Measurements from ENCODE around the gene TAF1. TPM values are rescaled to one million over a fixed set of nuclear protein-coding genes. Genes with fewer than 3 reads are reported as not detected.

The TAF1 gene
- total and polyA plus RNA-seq, 2 of the 13 experiments (the other 11 are each of a cell fraction or from before 2014, with no cell fraction given), result 8.1 to 17.7 TPM

DNA sequence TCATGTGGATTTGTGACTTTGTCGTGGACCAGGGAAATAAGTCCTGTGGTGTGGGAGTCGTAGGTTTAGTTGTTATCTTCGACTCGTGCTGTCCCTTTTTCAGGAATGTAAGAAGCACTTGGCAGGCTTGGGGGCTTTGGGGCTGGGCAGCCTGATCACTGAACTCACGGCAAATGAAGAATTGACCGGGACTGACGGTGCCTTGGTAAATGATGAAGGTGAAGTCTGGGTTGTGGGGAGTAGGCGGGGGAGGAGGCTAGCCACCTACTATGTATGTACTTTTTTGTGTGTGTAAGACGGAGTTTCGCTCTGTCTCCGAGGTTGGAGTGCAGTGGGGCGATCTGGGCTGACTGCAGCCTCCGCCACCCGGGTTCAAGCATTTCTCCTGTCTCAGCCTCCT, 1.2 kb downstream of the TAF1 start:
- in situ Hi-C loops (cut with HindIII; ENCODE audit: extremely low pct_ligation_motif_present, low pct_unique_long_range_greater_than_20kb), result no loop called here
- FAIRE-seq (no peak), DNase-seq (ENCODE audit: low spot score) (no peak), ATAC-seq (no peak)
- intact Hi-C loops (cut with micrococcal nuclease; ENCODE audit: unreplicated experiment), result loop anchor here (2.0 kb wide), 1 partner anchor 25 kb away; no protein-coding TSS in a partner anchor
- peaks cover 0 to 8% of the 10 kb centered on the region in 2 experiments; a peak in 1 of 5 replicates for H3K36me3 ChIP-seq (replicated peaks in 1 of 2; ENCODE audit: control insufficient read depth in 1 of 2, insufficient read depth in 2 of 2, low read length in 2 of 2)
- peak overlapping the region; percentile 87 for H3K9ac ChIP-seq (ENCODE audit: insufficient read depth, low read depth, low read length)
- H3K27ac ChIP-seq (ENCODE audit: extremely low read length, insufficient read depth, low read length), result peak overlapping the region; percentile 92
- no peaks in the 10 kb centered on the region for H3K9me3 ChIP-seq (ENCODE audit: low read length)
- H2AFZ ChIP-seq (ENCODE audit: low read length), result no peak overlapping the region
- CTCF ChIA-PET (ENCODE audit: low intra/inter-chr PET ratio, low total read pairs), result no interaction called here
- POLR2A ChIA-PET, result interaction anchor here (1.8 to 2.6 kb wide), 5 partner anchors 14 to 185 kb away, joined by 10 to 36 read pairs (median 21); partner anchors contain the start of gene OGT
- 0% methylated on average over 1 of the region's 14 CpGs for WGBS (ENCODE audit: low lambda C conversion rate)
- no peaks in the 10 kb centered on the region for H4K20me1 ChIP-seq (ENCODE audit: insufficient read depth, low read length)
- peak overlapping the region; percentile 77 for H3K4me2 ChIP-seq (ENCODE audit: low read depth, low read length)
- no peaks in the 10 kb centered on the region; a peak in 1 of 5 replicates for H3K27me3 ChIP-seq (ENCODE audit: control insufficient read depth in 1 of 2, insufficient read depth in 2 of 2, low read length in 2 of 2)
- peaks cover 30% of the 10 kb centered on the region for H3K4me1 ChIP-seq (ENCODE audit: insufficient read depth, low read length)
- H3K79me2 ChIP-seq (ENCODE audit: insufficient read depth, low read length), result peaks cover 43% of the 10 kb centered on the region
- no TSS peak for BruUV-seq (replicated peaks)
- peak overlapping the region; percentile 57 to 87 (median 76) for H3K4me3 ChIP-seq (replicated peaks in 1 of 3; ENCODE audit: insufficient read depth in 1 of 3, low read depth in 2 of 3, low read length in 3 of 3)
- TF ChIP-seq HNRNPH1 (optimal IDR thresholded peaks at IDR 0.05; ENCODE audit: low read depth, low read length) (no peak), ZFX (CRISPR knock-in tag; IDR thresholded peaks at IDR 0.05; ENCODE audit: low read depth) (0 out of 2 replicates have a peak, but pooled peaks have one; percentile 3)

DNA sequence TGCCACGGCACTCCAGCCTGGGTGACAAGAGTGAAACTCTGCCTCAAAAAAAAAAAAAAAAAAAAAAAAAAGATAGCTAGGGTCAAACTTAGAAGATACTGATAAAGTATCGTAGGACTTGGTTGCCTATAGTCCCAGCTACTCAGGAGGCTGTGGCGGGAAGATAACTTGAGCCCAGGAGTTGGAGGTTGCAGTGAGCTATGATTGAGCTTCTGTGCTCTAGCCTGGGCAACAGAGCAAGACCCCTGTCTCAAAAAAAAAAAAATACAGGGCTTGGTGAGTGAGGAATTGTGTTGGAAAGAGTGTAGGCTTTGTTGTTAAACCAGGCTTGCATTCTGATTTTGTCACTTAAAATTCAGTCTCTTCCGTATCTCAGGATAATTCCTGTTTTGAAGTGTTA, 6.2 kb downstream of the TAF1 start:
- no TSS peak for BruUV-seq (replicated peaks)
- ATAC-seq (no peak), DNase-seq (ENCODE audit: low spot score) (no peak), FAIRE-seq (no peak)
- H3K4me3 ChIP-seq (replicated peaks in 1 of 3; ENCODE audit: insufficient read depth in 1 of 3, low read depth in 2 of 3, low read length in 3 of 3), result no peak overlapping the region
- ChIA-PET POLR2A (no interaction called here), CTCF (ENCODE audit: low intra/inter-chr PET ratio, low total read pairs) (no interaction called here)
- H3K4me2 ChIP-seq (ENCODE audit: low read depth, low read length), result no peak overlapping the region
- intact Hi-C loops (cut with micrococcal nuclease; ENCODE audit: unreplicated experiment), result no loop called here
- peaks cover 4 to 30% of the 10 kb centered on the region in 2 experiments; a peak in 4 of 5 replicates for H3K36me3 ChIP-seq (replicated peaks in 1 of 2; ENCODE audit: control insufficient read depth in 1 of 2, insufficient read depth in 2 of 2, low read length in 2 of 2)
- TF ChIP-seq SKI (IDR thresholded peaks at IDR 0.05; ENCODE audit: partially characterized antibody), result no peak
- WGBS (ENCODE audit: low lambda C conversion rate), result 97% methylated on average over 4 of the region's 4 CpGs
- H3K27ac ChIP-seq (ENCODE audit: extremely low read length, insufficient read depth, low read length), result no peak overlapping the region
- no peak overlapping the region for H3K9ac ChIP-seq (ENCODE audit: insufficient read depth, low read depth, low read length)
- H3K9me3 ChIP-seq (ENCODE audit: low read length), result no peaks in the 10 kb centered on the region
- peaks cover 37% of the 10 kb centered on the region for H3K79me2 ChIP-seq (ENCODE audit: insufficient read depth, low read length)
- H4K20me1 ChIP-seq (ENCODE audit: insufficient read depth, low read length), result no peaks in the 10 kb centered on the region
- in situ Hi-C loops (cut with HindIII; ENCODE audit: extremely low pct_ligation_motif_present, low pct_unique_long_range_greater_than_20kb), result no loop called here
- no peak overlapping the region for H2AFZ ChIP-seq (ENCODE audit: low read length)
- peaks cover 22% of the 10 kb centered on the region for H3K4me1 ChIP-seq (ENCODE audit: insufficient read depth, low read length)
- H3K27me3 ChIP-seq (ENCODE audit: control insufficient read depth in 1 of 2, insufficient read depth in 2 of 2, low read length in 2 of 2), result no peaks in the 10 kb centered on the region

Measured in HepG2 (cell line).